GM12874 (cell line): ENCODE data around the gene PBLD.

Experiments used
- TF ChIP-seq, protein P1 (sequence below): IDR thresholded peaks from 2 replicates; pipeline ENCODE4 v1.5.1; 2011; ENCODE audit warnings: low read depth, mild to moderate bottlenecking, control low read depth, low read length, moderate library complexity; ENCODE audit not compliant: insufficient read depth

The PBLD gene

DNA sequence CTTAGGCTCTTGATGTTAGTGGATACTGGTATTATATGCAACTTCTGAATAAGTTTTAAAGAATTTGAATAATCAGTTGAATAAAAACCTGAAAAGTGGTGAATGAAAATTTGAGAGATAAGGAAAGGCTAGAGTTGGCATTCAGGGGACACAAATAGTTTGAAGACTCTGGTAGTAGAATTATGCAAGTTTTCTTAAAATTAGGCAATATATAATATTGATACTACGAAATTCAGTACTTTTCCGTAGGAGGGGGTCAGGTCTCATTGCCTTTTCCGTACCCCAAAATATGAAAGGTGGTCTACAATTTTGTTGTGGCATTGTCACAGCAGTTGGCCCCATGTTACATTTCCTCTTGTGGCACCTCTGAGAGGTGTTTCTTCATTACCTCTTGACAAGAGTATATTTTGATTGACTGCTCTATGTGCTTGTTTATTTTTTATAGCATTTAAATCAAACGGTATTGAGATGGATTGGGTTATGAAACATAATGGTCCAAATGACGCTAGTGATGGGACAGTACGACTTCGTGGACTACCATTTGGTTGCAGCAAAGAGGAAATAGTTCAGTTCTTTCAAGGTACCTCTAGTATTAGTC lies 4.1 kb upstream of the PBLD start:
- TF ChIP-seq, protein P1, sequence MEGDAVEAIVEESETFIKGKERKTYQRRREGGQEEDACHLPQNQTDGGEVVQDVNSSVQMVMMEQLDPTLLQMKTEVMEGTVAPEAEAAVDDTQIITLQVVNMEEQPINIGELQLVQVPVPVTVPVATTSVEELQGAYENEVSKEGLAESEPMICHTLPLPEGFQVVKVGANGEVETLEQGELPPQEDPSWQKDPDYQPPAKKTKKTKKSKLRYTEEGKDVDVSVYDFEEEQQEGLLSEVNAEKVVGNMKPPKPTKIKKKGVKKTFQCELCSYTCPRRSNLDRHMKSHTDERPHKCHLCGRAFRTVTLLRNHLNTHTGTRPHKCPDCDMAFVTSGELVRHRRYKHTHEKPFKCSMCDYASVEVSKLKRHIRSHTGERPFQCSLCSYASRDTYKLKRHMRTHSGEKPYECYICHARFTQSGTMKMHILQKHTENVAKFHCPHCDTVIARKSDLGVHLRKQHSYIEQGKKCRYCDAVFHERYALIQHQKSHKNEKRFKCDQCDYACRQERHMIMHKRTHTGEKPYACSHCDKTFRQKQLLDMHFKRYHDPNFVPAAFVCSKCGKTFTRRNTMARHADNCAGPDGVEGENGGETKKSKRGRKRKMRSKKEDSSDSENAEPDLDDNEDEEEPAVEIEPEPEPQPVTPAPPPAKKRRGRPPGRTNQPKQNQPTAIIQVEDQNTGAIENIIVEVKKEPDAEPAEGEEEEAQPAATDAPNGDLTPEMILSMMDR, result no peak

DNA sequence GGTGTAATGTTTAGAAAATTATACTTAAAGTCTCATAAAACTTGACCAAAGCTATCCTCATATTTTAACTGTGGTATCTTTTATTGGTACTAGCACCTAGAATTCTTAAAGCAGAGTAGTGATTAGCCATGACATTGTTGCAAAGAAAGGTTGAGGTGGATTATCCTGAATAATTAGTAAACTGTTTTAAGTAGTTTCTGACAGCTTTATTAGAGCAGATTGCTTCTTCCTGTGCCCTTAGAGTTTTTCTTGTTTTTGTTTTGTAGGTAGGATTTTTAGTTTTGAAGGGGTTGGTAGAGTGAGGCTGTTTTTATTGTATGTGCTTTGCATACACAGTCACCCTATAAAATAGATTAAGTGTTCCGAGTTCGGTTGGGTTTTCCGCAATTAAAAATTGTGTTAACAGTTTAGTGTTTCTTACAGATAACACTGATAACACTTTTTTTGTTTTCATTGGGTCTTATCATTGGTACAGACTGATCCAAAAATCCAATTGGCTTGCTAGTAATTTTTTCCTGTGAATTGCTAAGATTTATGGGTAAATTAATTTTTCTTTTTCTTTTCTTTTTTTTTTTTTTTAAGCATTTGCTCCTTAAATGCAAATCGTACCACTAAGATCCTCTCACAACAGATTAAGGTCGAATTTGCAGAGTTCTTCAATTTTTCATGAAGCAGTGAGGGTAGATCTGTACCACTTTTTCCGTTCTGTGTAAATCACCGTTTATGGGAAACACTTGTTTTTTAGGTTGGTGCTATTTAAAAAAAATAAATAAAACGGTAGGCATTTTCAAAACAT lies 2.1 kb upstream of the PBLD start:
- TF ChIP-seq, protein P1, result no peak

DNA sequence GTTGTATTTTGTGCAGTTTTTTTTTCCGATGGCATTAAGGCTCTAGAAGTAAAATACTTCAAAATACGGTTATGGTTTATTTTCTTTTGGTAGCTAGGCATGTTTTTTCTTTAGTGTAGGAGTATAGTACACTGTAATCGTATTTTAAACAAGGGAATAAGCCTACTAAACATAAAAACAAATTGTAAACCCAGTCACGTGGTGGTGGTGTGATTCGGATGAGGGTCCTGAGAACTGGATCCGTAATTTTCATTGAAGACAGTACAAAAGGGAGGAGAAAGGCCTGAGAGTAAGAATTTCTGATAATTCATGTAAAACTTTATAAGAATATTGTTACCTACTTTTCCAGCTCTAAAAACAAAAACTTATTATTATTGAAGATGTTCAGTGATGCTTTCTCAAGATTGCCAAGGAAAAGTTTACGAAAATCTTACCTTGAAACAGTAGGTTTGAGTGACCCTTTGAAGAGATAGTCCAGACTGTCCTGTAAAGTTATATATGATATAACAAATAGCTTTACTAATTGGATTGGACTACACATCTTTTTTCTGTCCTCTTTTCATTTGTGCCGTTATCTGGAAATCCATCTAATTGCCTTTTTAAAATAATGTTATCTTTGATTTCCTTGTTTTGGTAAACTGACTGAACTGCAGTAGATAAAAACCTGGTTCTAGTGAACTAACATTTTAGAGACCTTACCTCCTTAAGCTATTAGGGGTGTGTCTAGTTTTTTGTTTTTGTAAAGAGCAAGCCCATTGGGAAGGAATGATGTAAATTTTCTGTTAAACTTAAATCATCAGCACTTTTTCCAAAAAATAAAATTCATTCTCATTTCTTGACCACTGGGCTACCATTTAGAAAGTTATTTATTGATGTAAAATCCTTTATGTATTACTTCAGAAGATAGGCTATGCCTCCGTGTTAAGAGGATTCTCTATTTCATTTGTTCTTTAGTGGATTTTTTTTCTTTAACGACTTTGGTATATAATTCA lies 1.0 kb upstream of the PBLD start:
- TF ChIP-seq, protein P1, result no peak

DNA sequence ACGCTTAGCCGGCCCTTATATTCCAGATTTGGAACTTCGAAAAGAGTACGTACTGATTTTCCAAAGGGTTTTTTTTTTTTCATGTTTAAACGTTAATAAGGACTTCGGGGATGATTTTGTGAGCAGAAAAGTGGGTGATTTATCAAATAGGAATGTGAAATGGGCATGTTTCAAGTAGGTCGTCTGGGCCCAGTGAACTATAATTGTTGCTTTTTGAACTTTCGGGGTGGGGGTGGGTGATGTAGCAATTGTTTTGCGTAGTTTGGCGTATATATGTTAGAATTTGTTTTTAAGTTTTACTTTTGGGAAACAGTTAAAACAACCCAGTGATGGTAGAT lies 299 bp upstream of the PBLD start:
- TF ChIP-seq, protein P1, result no peak

DNA sequence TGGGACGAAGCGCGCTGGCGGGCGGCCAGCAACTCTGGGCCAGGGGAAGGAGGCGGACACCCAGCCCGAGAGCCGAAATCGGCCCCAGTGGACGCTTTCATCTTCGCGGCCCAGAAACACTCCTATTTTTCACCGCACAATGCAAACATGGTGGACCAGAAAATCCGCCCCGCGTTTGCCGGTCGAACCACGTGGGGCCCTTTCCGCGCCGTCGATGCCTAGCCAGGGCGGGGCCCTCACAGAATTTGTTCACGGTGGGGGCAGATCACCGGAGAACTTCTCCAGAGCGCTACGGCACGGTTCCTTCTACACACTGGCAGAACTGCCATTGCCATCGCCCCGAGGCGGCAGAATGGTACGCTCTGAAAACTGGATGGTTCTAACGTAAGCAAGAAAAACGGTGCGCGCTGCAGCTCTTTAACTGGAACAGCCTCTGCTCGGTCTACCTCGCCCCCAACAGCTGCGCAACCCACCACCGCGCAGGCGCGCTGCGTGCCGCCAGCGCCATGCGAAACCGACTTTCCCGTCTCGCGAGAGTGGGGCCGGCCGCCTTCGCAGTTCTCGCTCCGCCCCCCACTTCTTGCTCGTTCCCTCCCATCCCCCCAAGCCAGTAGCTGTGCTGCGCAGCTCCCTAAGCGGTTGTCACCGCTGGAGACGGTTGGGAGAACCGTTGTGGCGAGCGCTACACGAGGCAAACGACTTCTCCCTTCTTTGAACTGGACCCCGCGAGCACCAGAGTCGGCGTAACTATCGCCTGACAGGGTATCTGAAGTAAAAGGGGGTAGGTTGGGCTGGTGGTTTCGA lies 1.1 kb downstream of the PBLD start, which contains the start of gene HNRNPH3:
Gene HNRNPH3 (plus strand): TSS at position 610 of the 804 bp plus-strand sequence. CDS start 5,158 bp downstream, outside the sequence.
- TF ChIP-seq, protein P1, result no peak

DNA sequence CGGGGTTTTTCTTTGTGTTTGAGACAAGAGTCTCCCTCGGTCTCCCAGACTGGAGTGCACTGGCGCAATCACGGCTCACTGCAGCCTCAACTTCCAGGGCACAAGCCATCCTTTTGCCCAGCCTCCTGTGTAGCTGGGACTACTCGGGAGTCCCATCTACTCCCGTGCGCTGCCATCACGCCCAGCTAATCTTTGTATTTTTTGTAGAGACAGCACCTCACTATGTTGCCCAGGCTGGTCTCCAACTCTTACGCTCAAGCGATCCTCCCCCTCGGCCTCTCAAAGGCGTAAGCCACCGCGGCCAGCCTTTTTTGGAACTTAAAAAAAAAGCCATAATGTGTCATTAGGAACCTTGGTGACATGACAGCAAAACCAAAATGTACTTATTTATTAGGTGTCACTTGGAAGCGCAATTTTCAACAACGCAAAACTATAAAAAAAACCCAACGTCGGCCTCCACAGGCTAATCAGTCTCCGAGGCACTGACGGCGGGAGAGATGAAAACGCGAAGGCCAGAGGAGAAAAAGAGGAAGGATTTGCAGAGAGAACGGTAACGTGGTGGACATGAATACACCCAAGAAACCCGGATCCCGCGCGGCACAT lies 1.8 kb downstream of the PBLD start:
- TF ChIP-seq, protein P1, result no peak
